ENCODE data around the gene OR52N5.

The OR52N5 gene

DNA sequence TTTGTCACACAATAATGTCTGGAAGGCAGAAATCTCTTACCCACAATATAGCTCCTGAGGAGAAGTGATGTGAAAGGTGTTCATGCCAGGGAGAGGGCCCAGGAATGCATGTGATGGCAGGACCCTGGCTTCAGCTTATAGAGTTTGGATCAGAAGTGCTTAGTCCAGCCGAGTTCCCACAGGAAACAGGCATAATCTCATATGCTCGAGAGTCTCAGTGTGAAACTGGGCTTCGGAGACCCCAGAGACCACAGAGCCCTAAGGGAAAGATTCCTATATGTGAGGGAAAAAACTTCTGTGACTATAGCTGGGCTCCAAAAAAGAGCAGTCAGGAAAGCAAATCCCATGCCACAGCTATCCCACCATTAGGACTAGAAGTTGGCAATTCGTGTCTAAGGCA is at the start of gene OR52N5:
TSS of gene OR52N5 (minus strand) at position 101 of the 400 bp plus-strand sequence. CDS start 4,721 bp downstream, outside the sequence.
- no peak for DNase-seq

DNA sequence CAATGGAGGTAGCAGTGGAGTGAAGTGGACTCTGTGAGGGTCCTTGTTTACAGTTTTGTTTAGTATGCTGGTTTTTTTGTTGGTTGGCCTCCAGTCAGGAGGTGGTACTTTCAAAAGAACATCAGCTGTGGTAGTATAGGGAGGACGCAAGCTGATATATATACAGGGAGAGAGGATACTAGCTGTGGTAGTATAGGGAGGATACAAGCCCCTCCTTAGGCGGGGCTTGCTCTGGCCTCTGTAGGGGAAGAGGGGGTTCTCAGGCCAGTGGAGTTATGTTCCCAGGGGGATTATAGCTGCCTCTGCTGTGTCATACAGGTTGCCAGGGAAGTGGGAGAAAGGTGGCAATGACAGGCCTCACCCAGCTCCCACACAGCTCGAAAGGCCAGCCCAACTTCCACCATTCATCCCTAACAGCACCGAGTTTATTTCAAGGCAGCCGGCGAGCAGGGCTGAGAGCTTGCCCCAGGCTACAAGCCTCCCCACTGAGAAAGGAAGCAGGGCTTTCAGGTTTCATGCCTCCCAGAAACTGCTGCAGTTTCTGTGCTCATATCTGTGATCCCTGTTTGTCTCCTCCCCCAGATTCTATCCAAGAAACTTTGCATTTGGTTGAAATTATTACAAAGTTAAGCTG is 48.2 kb upstream of the OR52N5 start:
- no peak for DNase-seq

GRCh38 chr11:5818245-5818886 is 35.2 kb upstream of the OR52N5 start:
- no peak for DNase-seq

- DNase-seq = peak; percentile 2 to 13
Observed at GRCh38 chr11:5815534-5815933, 32.4 kb upstream of the OR52N5 start.

GRCh38 chr11:5809905-5810795 is 27.0 kb upstream of the OR52N5 start:
- no peak for DNase-seq

GRCh38 chr11:5809122-5809519 is 26.0 kb upstream of the OR52N5 start:
- DNase-seq = peak; percentile 14 to 15

DNA sequence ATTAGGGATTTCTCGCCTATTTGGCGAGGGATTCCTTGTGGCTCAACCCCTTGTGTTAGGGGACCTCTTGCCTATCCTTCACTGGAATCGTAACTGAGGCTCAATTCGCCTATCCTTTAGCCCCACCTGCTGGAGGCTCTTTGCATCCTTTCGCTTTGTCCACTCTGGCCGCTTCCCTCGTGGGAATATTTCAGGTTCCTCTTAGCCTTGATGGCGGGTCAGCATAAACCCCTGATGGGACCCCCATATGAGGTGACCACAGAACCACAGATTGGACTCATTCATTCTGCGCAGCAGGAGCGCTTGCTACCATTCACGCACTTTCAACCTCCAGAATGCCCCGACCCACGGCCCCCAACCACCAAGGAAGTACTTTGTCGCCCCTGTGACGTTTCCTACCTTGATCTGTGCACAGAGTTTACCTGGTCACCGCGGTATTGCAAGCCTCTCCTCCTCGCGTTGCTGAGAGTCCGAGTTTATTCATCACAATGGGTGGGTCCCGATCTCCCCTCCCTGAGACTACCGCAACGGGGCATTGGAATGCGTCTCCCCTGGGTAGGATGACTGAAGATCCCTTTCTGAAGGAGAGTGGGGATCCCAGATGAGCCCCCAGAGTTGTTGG is 25.5 kb upstream of the OR52N5 start, which contains the start of gene OR52N2:
TSS of gene OR52N2 (plus strand) at position 425 of the 622 bp plus-strand sequence. CDS start 11,412 bp downstream, outside the sequence.
- DNase-seq = peak; percentile 59 to 74

GRCh38 chr11:5807580-5807979 is 24.4 kb upstream of the OR52N5 start:
- no peak for DNase-seq

DNA sequence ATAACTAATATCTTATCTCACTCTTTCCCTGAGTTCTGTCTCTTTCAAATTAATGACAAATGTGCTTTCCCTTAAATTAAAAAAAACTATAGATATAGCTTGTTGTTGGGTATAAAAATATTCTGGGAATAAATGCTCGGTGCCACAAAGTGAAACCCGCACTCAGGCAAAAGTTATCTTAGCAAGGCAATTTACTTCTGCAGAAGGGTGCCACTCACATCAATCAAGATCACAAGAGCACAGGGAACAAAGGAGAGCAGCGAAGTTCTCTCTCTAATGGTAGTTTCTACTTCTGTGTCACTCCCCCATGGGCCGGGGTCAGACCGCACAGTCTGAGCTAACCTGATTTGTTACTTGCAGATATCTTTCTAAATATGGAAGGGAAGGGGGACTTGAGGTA is 20.8 kb upstream of the OR52N5 start:
- DNase-seq = no peak

- DNase-seq = no peak
Observed at GRCh38 chr11:5796541-5796940, 13.4 kb upstream of the OR52N5 start.

GRCh38 chr11:5791165-5791564 is 8.0 kb upstream of the OR52N5 start, which contains the start of gene OR52N1:
OR52N1 (minus strand) TSS chr11:5791265; CDS start chr11:5788816, 2,449 bp downstream.
- no peak for DNase-seq

- DNase-seq = no peak
Observed at GRCh38 chr11:5767056-5767455, 16.1 kb downstream of the OR52N5 start.

- no peak for DNase-seq
Observed at GRCh38 chr11:5753943-5754342, 29.2 kb downstream of the OR52N5 start, which contains the start of gene OR52N4. OR52N4 (plus strand) TSS chr11:5754243; CDS start chr11:5754741, 498 bp downstream.

- no peak for DNase-seq
Observed at GRCh38 chr11:5749836-5750235, 33.3 kb downstream of the OR52N5 start.

GRCh38 chr11:5746614-5747013 is 36.5 kb downstream of the OR52N5 start:
- no peak for DNase-seq

DNA sequence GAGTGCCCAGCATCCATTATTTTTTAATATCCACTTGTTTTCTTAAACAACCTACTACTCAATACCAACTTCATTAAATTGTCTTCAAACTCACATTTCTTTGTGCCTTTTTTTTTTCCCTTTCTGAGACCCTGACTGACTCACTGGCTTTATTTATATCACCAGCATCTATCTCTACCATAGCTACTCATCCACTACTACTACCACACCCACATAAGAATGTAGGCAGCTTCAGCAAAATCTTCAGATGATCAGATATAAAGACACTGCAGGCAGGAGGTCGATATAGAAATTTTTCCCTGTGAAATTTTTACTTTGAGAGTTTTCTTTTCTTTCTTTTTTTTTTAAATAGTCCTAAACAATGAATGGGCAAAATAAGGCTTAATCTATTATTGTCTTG is 44.7 kb downstream of the OR52N5 start:
- DNase-seq = no peak

- no peak for DNase-seq
Observed at GRCh38 chr11:5737670-5738392, 45.3 kb downstream of the OR52N5 start.

DNA sequence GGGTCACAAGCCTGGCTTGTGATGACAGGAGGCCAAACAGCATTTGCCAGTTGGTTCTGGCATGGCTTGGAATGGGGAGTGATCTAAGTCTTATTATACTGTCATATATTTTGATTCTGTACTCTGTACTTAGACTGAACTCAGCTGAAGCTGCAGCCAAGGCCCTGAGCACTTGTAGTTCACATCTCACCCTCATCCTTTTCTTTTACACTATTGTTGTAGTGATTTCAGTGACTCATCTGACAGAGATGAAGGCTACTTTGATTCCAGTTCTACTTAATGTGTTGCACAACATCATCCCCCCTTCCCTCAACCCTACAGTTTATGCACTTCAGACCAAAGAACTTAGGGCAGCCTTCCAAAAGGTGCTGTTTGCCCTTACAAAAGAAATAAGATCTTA is 46.1 kb downstream of the OR52N5 start:
- no peak for DNase-seq

GRCh38 chr11:5736396-5736795 is 46.8 kb downstream of the OR52N5 start, which contains the start of gene OR56B1:
OR56B1 (plus strand) TSS chr11:5736448; CDS start chr11:5736517, 69 bp downstream.
- no peak for DNase-seq

- DNase-seq = no peak
Observed at GRCh38 chr11:5727691-5728090, 55.5 kb downstream of the OR52N5 start.

DNA sequence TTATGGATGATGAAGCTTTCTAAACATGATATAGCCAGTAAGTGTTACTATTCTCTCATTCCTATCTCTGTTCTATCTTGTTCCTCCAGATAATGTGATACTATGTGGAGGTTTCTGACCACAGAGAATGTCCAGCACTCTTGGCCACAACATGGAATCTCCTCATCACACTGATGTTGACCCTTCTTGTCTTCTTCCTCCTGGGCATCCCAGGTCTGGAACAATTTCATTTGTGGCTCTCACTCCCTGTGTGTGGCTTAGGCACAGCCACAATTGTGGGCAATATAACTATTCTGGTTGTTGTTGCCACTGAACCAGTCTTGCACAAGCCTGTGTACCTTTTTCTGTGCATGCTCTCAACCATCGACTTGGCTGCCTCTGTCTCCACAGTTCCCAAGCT is 56.8 kb downstream of the OR52N5 start:
- no peak for DNase-seq
